Keratinocyte (primary cell): ENCODE results near the gene SCARB1. TPM values are rescaled to one million over a fixed set of nuclear protein-coding genes. Genes with fewer than 3 reads are reported as not detected.

ENCODE experiments used
- DNase-seq: peaks from one replicate; pipeline ENCODE4 v3.0.0-alpha.2; 2011; ENCODE audit warnings: low read depth, missing footprints, low spot score
- FAIRE-seq: peaks from 2 replicates; lab custom pipeline; 2011; peaks lifted over from hg19 to GRCh38; lab: Jason Lieb, UNC
- H2AFZ ChIP-seq: 2 replicates; pipeline ENCODE4 v1.6.0; 2012; ENCODE audit warnings: low read length, control low read depth, inconsistent platforms; ENCODE audit not compliant: control insufficient read depth
- H3K27ac ChIP-seq: 2 replicates; pipeline ENCODE4 v1.5.1; 2011; ENCODE audit warnings: low read length; ENCODE audit not compliant: control insufficient read depth, insufficient read depth
- H3K27me3 ChIP-seq: 3 replicates; pipeline ENCODE4 v1.6.0; 2011; ENCODE audit warnings: low read length; ENCODE audit not compliant: control insufficient read depth, insufficient read depth; ENCODE audit errors: extremely low read depth
- H3K36me3 ChIP-seq, 2 experiments: 2 replicates in 1 of 2; 3 replicates in 1 of 2; pipeline ENCODE4 v1.5.1; 2011; ENCODE audit warnings: low read length in 2 of 2, mild to moderate bottlenecking in 1 of 2; ENCODE audit not compliant: control insufficient read depth in 2 of 2, insufficient read depth in 2 of 2; ENCODE audit errors: extremely low read depth in 1 of 2
- H3K4me1 ChIP-seq: 3 replicates; pipeline ENCODE4 v1.5.1; 2011; ENCODE audit warnings: low read length; ENCODE audit not compliant: control insufficient read depth, insufficient read depth; ENCODE audit errors: extremely low read depth
- H3K4me2 ChIP-seq: 3 replicates; pipeline ENCODE4 v1.6.0; 2011; ENCODE audit warnings: low read depth, low read length; ENCODE audit not compliant: control insufficient read depth, insufficient read depth; ENCODE audit errors: extremely low read depth
- H3K4me3 ChIP-seq, 3 experiments: fragments of 200-600 bp in 1 of 3; sonication (generic) in 1 of 3; 2 replicates in 2 of 3; 3 replicates in 1 of 3; pipeline ENCODE4 v1.5.1; 2011 to 2016; ENCODE audit warnings: low read length in 3 of 3, mild to moderate bottlenecking in 3 of 3, control low read depth in 2 of 3, inconsistent platforms in 1 of 3, low read depth in 1 of 3, mixed read lengths in 1 of 3, mixed run types in 1 of 3, moderate library complexity in 1 of 3; ENCODE audit not compliant: control insufficient read depth in 2 of 3, insufficient read depth in 2 of 3; ENCODE audit errors: extremely low read depth in 1 of 3
- H3K79me2 ChIP-seq: 2 replicates; pipeline ENCODE4 v1.6.0; 2012; ENCODE audit warnings: low read length; ENCODE audit not compliant: control insufficient read depth, insufficient read depth
- H3K9ac ChIP-seq: 3 replicates; pipeline ENCODE4 v1.6.0; 2011; ENCODE audit warnings: low read length; ENCODE audit not compliant: control insufficient read depth, insufficient read depth; ENCODE audit errors: extremely low read depth
- H3K9me1 ChIP-seq: 3 replicates; pipeline ENCODE4 v1.6.0; 2011; ENCODE audit warnings: low read length; ENCODE audit not compliant: control insufficient read depth, insufficient read depth; ENCODE audit errors: extremely low read depth
- H3K9me3 ChIP-seq: 2 replicates; pipeline ENCODE4 v1.5.1; 2012; ENCODE audit warnings: low read depth, low read length; ENCODE audit not compliant: control insufficient read depth
- H4K20me1 ChIP-seq: 3 replicates; pipeline ENCODE4 v1.6.0; 2011; ENCODE audit warnings: low read length; ENCODE audit not compliant: control insufficient read depth, insufficient read depth; ENCODE audit errors: extremely low read depth
- EZH2 ChIP-seq: IDR thresholded peaks from one replicate; pipeline ENCODE4 v1.6.1; 2012; ENCODE audit warnings: inconsistent platforms, mild to moderate bottlenecking, low read length, moderate library complexity
- dilution Hi-C: fragments of 300-500 bp; cut with MboI; formaldehyde crosslinking; loops from one replicate; pipeline ENCODE4 v1.7.0; 2020; ENCODE audit warnings: low sequenced_read_pairs; ENCODE audit not compliant: extremely low pct_ligation_motif_present
- polyA plus RNA-seq, 5 experiments: library from polyadenylated mRNA; depleted of rRNA in 3 of 5; stranded (reverse) in 3 of 5; stranded (forward) in 1 of 5; unstranded in 1 of 5; fragments of >200 nt; gene quantifications; 1 replicate in 1 of 5; 2 replicates in 3 of 5; 3 replicates in 1 of 5; pipeline versions ENCODE4 v1.2.1 to v1.2.3, GENCODE V29; 2011 to 2012; ENCODE audit warnings: missing spikeins in 2 of 5, low read depth in 1 of 5, low replicate concordance in 1 of 5
- TF ChIP-seq, protein P1 (sequence below), 3 experiments: IDR thresholded peaks in 1 of 3; conservative IDR thresholded peaks in 1 of 3; optimal IDR thresholded peaks in 1 of 3; 2 replicates in 2 of 3; 3 replicates in 1 of 3; pipeline versions ENCODE3 to v1.5.1; 2011; ENCODE audit warnings: low read length in 3 of 3, mild to moderate bottlenecking in 3 of 3, moderate library complexity in 2 of 3, control low read depth in 1 of 3, inconsistent platforms in 1 of 3; ENCODE audit not compliant: insufficient read depth in 2 of 3; ENCODE audit errors: extremely low read depth in 1 of 3

The SCARB1 gene
- polyA plus RNA-seq, 1 donor (not counting 4 experiments of a cell fraction or from before 2014, with no cell fraction given) = 40.9 TPM

DNA sequence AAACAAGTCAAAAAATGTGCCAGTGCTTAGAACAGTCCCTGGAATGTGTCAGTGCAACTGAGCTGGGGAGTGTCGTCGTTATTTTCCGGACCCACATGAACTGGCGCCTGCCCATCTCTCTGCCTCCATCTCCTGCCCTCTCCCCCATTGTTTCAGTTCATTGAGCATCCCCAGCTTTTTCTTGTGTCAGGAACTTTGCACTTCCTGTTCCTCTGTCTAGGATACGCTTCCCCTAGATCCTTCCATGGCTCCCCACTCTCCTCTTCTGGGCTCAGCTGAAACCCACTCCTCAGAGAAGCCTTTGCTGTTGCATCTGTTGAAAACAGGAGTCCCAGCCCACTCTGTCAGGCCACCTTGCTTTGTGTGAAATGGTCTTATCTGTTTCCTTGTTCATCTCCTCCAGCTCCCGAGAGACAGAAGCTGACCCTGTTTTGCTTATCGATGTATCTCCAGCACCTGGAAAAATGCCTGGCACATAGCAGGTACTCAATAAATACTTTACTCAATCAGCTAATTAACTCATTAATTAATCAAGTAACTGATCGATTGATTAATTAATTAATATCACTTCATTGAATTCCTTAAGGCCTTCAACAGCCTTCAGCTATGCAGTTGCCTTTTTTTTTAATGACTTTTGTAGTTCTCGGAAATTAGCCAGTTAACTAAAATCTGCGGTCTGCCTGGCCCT, 2.7 kb upstream of the SCARB1 start:
- no peak for FAIRE-seq
- no peak overlapping the region for H2AFZ ChIP-seq
- peaks cover 7% of the 10 kb centered on the region for H3K9me1 ChIP-seq
- H4K20me1 ChIP-seq = peaks cover 3% of the 10 kb centered on the region
- H3K4me3 ChIP-seq = no peak overlapping the region
- no peaks in the 10 kb centered on the region for H3K27me3 ChIP-seq
- H3K4me2 ChIP-seq = no peak overlapping the region
- no peak overlapping the region for H3K27ac ChIP-seq
- peaks cover 23% of the 10 kb centered on the region for H3K79me2 ChIP-seq
- no peak for TF ChIP-seq EZH2
- TF ChIP-seq, protein P1, sequence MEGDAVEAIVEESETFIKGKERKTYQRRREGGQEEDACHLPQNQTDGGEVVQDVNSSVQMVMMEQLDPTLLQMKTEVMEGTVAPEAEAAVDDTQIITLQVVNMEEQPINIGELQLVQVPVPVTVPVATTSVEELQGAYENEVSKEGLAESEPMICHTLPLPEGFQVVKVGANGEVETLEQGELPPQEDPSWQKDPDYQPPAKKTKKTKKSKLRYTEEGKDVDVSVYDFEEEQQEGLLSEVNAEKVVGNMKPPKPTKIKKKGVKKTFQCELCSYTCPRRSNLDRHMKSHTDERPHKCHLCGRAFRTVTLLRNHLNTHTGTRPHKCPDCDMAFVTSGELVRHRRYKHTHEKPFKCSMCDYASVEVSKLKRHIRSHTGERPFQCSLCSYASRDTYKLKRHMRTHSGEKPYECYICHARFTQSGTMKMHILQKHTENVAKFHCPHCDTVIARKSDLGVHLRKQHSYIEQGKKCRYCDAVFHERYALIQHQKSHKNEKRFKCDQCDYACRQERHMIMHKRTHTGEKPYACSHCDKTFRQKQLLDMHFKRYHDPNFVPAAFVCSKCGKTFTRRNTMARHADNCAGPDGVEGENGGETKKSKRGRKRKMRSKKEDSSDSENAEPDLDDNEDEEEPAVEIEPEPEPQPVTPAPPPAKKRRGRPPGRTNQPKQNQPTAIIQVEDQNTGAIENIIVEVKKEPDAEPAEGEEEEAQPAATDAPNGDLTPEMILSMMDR (optimal IDR thresholded peaks at IDR 0.05 in 1 of 3, IDR thresholded peaks at IDR 0.05 in 1 of 3, conservative IDR thresholded peaks at IDR 0.05 in 1 of 3; ENCODE audit: extremely low read depth in 1 of 3, insufficient read depth in 2 of 3, low read length in 3 of 3) = no peak
- no peaks in the 10 kb centered on the region for H3K9me3 ChIP-seq
- DNase-seq = no peak
- dilution Hi-C loops = no loop called here
- H3K36me3 ChIP-seq = peaks cover 0 to 4% of the 10 kb centered on the region in 2 experiments
- no peak overlapping the region for H3K9ac ChIP-seq
- H3K4me1 ChIP-seq = peaks cover 38% of the 10 kb centered on the region

DNA sequence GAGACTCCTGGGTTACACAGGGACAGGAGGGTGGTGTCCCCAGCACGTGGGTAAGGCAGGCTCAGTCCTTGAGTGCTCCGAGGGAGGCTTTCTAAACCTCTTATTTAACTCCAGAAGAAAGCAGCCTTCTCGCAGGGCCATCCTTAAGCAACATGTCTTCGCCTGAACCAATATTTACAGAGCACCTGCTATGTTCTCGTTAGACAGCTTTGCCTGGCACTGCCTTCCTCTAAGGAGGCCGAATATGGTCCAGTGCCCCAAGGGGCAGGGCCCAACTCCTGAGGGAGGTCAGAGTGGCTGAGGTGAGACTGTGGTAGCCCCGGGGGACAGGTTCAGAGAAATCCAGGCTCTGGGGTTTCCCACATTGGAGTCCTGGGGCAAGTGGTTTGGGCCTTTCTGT, 2.1 kb upstream of the SCARB1 start:
- no peak overlapping the region for H2AFZ ChIP-seq
- peaks cover 3% of the 10 kb centered on the region for H4K20me1 ChIP-seq
- TF ChIP-seq EZH2 = no peak
- TF ChIP-seq, protein P1 (optimal IDR thresholded peaks at IDR 0.05 in 1 of 3, IDR thresholded peaks at IDR 0.05 in 1 of 3, conservative IDR thresholded peaks at IDR 0.05 in 1 of 3; ENCODE audit: extremely low read depth in 1 of 3, insufficient read depth in 2 of 3, low read length in 3 of 3) = no peak
- no peaks in the 10 kb centered on the region for H3K9me3 ChIP-seq
- peaks cover 7% of the 10 kb centered on the region for H3K9me1 ChIP-seq
- no peak overlapping the region for H3K4me3 ChIP-seq
- H3K27ac ChIP-seq = no peak overlapping the region
- no peak overlapping the region for H3K9ac ChIP-seq
- H3K79me2 ChIP-seq = peaks cover 27% of the 10 kb centered on the region
- dilution Hi-C loops = no loop called here
- DNase-seq = no peak
- peaks cover 38% of the 10 kb centered on the region for H3K4me1 ChIP-seq
- no peak overlapping the region for H3K4me2 ChIP-seq
- H3K36me3 ChIP-seq = peaks cover 0 to 4% of the 10 kb centered on the region in 2 experiments
- no peak for FAIRE-seq
- H3K27me3 ChIP-seq = no peaks in the 10 kb centered on the region
